Neutrophil (primary cell): Measurements from ENCODE around the gene B4GAT1.
"Not testable (repeated sequence)": the region's sequence is repeated elsewhere in the genome, so short reads cannot be mapped to it uniquely, and the experiment has no call there.

Source experiments
- H3K27ac ChIP-seq: fragments of 200-600 bp; sonication (generic); 2 replicates; pipeline ENCODE4 v1.5.1; 2016; ENCODE audit warnings: mild to moderate bottlenecking, moderate library complexity
- H3K27me3 ChIP-seq: fragments of 200-600 bp; sonication (generic); 2 replicates; pipeline ENCODE4 v1.6.0; 2016; ENCODE audit warnings: mild to moderate bottlenecking
- H3K36me3 ChIP-seq: fragments of 200-600 bp; sonication (generic); 2 replicates; pipeline ENCODE4 v1.5.1; 2017
- H3K4me1 ChIP-seq, 2 experiments: fragments of 200-600 bp in 1 of 2; sonication (generic) in 1 of 2; 1 replicate in 1 of 2; 2 replicates in 1 of 2; pipeline versions ENCODE4 v1.5.1 to v1.6.1; 2013 to 2016; ENCODE audit warnings: low read depth in 1 of 2, low read length in 1 of 2, mild to moderate bottlenecking in 1 of 2, moderate library complexity in 1 of 2; ENCODE audit not compliant: control insufficient read depth in 1 of 2, insufficient read depth in 1 of 2
- H3K4me3 ChIP-seq, 2 experiments: fragments of 200-600 bp in 1 of 2; sonication (generic) in 1 of 2; 1 replicate in 1 of 2; 2 replicates in 1 of 2; pipeline ENCODE4 v1.5.1; 2013 to 2016; ENCODE audit warnings: low read depth in 1 of 2, low read length in 1 of 2, mild to moderate bottlenecking in 1 of 2, moderate library complexity in 1 of 2
- H3K9me3 ChIP-seq: fragments of 200-600 bp; sonication (generic); 2 replicates; pipeline ENCODE4 v1.5.1; 2016
- CTCF ChIP-seq: fragments of 200-600 bp; sonication (generic); IDR thresholded peaks from 2 replicates; pipeline ENCODE4 v1.5.1; 2016; ENCODE audit warnings: antibody characterized with exemption

B4GAT1 gene

GRCh38 chr11:66363187-66363601, 15.8 kb upstream of the B4GAT1 start:
- Histone ChIP-seq H3K36me3 (no peaks in the 10 kb centered on the region), H3K4me1 (no peaks in the 10 kb centered on the region), H3K9me3 (no peaks in the 10 kb centered on the region), H3K27ac (no peak overlapping the region), H3K27me3 (no peaks in the 10 kb centered on the region), H3K4me3 (no peak overlapping the region)
- TF ChIP-seq CTCF = no peak

DNA sequence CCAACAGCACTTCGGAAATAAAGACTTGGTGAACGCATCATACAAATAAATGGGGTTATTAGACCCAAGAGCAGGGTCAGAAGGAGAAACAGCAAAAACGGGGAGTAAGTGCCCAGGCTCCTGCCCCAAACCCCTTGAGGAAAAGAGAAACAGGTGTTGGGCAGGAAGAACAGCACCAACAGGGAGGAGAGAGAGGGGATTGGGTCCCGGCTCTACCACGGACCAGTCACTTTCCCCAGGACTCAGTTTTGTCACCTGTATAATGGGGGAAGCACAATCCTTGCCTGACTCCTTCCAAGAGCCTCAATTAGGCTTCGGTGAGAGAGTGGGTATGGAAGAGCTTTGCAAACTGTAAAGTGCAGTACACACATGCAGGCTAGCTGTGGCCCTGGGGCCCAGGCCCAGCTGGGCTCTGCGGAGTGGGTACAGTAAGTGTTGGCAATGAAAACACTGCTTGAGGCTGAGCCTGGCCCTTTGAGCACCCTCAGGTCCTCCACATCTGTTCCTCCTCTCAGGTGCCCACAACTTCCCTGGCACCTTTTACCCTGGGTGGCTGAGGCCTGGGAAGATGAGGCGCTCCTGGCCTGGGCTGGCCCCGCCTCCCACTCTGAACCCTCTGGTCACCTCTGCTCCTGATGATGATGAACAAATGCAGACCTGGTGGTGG, 15.2 kb upstream of the B4GAT1 start:
- no peak for TF ChIP-seq CTCF
- no peaks in the 10 kb centered on the region for H3K9me3 ChIP-seq
- H3K27me3 ChIP-seq = no peaks in the 10 kb centered on the region
- no peak overlapping the region for H3K4me3 ChIP-seq
- H3K4me1 ChIP-seq = no peaks in the 10 kb centered on the region
- H3K36me3 ChIP-seq = no peaks in the 10 kb centered on the region
- no peak overlapping the region for H3K27ac ChIP-seq

GRCh38 chr11:66361502-66361941, 14.1 kb upstream of the B4GAT1 start:
- Histone ChIP-seq H3K4me1 (no peaks in the 10 kb centered on the region), H3K27me3 (no peaks in the 10 kb centered on the region), H3K36me3 (no peaks in the 10 kb centered on the region), H3K4me3 (no peak overlapping the region), H3K27ac (no peak overlapping the region), H3K9me3 (no peaks in the 10 kb centered on the region)
- no peak for TF ChIP-seq CTCF

DNA sequence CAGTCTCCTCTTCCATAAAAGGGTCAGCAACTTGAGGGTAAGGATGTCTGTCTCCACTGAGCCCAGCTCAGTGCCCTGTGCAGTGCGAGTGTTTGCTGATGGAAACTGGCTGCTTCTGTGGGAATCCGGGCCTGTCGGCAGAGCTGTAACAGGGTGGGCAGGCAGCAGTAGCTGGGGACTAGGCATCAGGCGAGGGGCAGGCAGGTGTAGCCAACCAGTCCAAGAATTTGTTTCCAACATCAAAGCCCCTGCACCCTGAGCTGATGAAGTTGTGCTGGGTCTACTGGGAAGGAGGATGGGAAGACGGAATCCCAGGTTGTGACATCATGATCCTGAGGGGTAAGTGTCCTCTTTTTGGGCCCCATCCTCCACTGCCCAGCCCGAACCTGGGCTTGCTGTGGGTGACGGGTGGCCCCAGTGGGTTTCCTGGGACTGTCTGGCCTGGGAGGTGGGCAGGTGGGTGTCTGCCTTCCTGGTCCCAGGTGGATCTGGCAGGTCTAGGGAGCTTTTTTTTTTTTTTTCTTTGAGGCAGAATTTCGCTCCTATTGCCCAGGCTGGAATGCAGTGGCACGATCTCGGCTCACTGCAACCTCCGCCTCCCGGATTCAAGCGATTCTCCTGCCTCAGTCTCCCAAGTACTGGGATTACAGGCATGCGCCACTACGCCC, 13.1 kb upstream of the B4GAT1 start:
- no peaks in the 10 kb centered on the region for H3K27me3 ChIP-seq
- TF ChIP-seq CTCF = no peak
- H3K9me3 ChIP-seq = no peaks in the 10 kb centered on the region
- no peak overlapping the region for H3K27ac ChIP-seq
- no peaks in the 10 kb centered on the region for H3K4me1 ChIP-seq
- H3K4me3 ChIP-seq = no peak overlapping the region
- H3K36me3 ChIP-seq = no peaks in the 10 kb centered on the region

GRCh38 chr11:66359662-66360087, 12.2 kb upstream of the B4GAT1 start:
- no peaks in the 10 kb centered on the region for H3K9me3 ChIP-seq
- H3K4me1 ChIP-seq = no peaks in the 10 kb centered on the region
- H3K36me3 ChIP-seq = no peaks in the 10 kb centered on the region
- no peak overlapping the region for H3K27ac ChIP-seq
- H3K27me3 ChIP-seq = no peaks in the 10 kb centered on the region
- no peak overlapping the region for H3K4me3 ChIP-seq
- TF ChIP-seq CTCF = no peak

DNA sequence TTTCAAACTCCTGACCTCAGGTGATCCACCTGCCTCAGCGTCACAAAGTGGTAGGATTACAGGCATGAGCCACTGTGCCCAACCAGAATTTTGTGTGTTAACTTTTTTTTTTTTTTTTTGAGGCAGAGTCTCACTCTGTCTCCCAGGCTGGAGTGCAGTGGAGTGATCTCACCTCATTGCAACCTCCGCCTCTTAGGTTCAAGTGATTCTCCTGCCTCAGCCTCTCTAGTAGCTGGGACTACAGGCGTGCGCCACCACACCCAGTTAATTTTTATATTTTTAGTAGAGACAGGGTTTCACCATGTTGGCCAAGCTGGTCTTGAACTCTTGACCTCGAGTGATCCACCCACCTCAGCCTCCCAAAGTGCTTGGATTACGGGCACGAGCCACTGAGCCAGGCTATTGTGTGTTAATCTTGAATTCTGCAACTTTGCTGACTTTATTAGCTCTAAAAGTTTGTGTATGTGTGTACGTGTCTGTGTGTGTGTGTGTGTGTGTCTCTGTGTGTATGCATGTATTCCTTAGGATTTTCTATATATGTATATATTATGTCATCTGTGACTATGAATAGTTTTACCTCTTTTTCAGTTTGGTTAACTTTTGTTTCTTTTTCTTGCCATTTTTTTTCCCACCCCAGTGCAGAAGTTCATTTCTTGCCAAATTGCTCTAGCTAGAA, 3.3 kb upstream of the B4GAT1 start:
- H3K36me3 ChIP-seq, H3K4me3 ChIP-seq, H3K9me3 ChIP-seq, H3K27ac ChIP-seq: not testable (repeated sequence)
- Histone ChIP-seq H3K27me3 (peaks cover 50% of the 10 kb centered on the region), H3K4me1 (peaks cover 13 to 16% of the 10 kb centered on the region in 2 experiments)
